ENCODE measurements around the gene SP100.

- TF ChIP-seq, protein P1, sequence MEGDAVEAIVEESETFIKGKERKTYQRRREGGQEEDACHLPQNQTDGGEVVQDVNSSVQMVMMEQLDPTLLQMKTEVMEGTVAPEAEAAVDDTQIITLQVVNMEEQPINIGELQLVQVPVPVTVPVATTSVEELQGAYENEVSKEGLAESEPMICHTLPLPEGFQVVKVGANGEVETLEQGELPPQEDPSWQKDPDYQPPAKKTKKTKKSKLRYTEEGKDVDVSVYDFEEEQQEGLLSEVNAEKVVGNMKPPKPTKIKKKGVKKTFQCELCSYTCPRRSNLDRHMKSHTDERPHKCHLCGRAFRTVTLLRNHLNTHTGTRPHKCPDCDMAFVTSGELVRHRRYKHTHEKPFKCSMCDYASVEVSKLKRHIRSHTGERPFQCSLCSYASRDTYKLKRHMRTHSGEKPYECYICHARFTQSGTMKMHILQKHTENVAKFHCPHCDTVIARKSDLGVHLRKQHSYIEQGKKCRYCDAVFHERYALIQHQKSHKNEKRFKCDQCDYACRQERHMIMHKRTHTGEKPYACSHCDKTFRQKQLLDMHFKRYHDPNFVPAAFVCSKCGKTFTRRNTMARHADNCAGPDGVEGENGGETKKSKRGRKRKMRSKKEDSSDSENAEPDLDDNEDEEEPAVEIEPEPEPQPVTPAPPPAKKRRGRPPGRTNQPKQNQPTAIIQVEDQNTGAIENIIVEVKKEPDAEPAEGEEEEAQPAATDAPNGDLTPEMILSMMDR (IDR thresholded peaks at IDR 0.05; ENCODE audit: insufficient read depth, low read length, poor library complexity, severe bottlenecking) = no peak
- TF ChIP-seq EZH2phosphoT487 (conservative IDR thresholded peaks at IDR 0.05; ENCODE audit: low read length) = no peak
Measured at GRCh38 chr2:230412846-230413245, 3.2 kb upstream of the SP100 start.
